IPS DF 6.9 (cell line): Measurements from ENCODE around the gene STK26.
"Not testable (repeated sequence)": the region's sequence is repeated elsewhere in the genome, so short reads cannot be mapped to it uniquely, and the experiment has no call there.

Experiments used
- DNase-seq: peaks from one replicate; pipeline ENCODE4 v3.0.0-alpha.2; 2013; ENCODE audit warnings: low read depth, low spot score
- H3K27ac ChIP-seq: one replicate; pipeline ENCODE4 v1.5.1; 2013; ENCODE audit warnings: low read length, control low read depth
- H3K27me3 ChIP-seq: 2 replicates; pipeline ENCODE4 v1.6.1; 2013; ENCODE audit warnings: mild to moderate bottlenecking, low read length; ENCODE audit not compliant: control insufficient read depth, insufficient read depth
- H3K36me3 ChIP-seq: 2 replicates; pipeline ENCODE4 v1.6.1; 2013; ENCODE audit warnings: low read length; ENCODE audit not compliant: control insufficient read depth, insufficient read depth
- H3K4me1 ChIP-seq: 2 replicates; pipeline ENCODE4 v1.6.1; 2013; ENCODE audit warnings: low read length; ENCODE audit not compliant: control insufficient read depth, insufficient read depth
- H3K4me3 ChIP-seq: 2 replicates; pipeline ENCODE4 v1.5.1; 2013; ENCODE audit warnings: mild to moderate bottlenecking, low read length
- H3K9me3 ChIP-seq: 2 replicates; pipeline ENCODE4 v1.6.1; 2013; ENCODE audit warnings: low read length, inconsistent platforms; ENCODE audit not compliant: control insufficient read depth, insufficient read depth
- WGBS: extraction: QIAGEN DNeasy Blood & Tissue Kit; methylation state at CpG from one replicate; pipeline ENCODE4 v1.1.7; 2013; ENCODE audit warnings: mixed read lengths, missing lambda C conversion rate; ENCODE audit not compliant: insufficient read length, insufficient coverage; 5-methylcytosine and 5-hydroxymethylcytosine counted together

The STK26 gene

GRCh38 chrX:132093239-132093860, 70.2 kb downstream of the STK26 start:
- no peaks in the 10 kb centered on the region for H3K4me1 ChIP-seq
- H3K4me3 ChIP-seq: no peak overlapping the region
- H3K27ac ChIP-seq: no peak overlapping the region
- H3K9me3 ChIP-seq: no peaks in the 10 kb centered on the region
- no peak for DNase-seq
- H3K36me3 ChIP-seq: no peaks in the 10 kb centered on the region
- WGBS: no CpG with 5 or more reads among the region's 4 CpGs
- H3K27me3 ChIP-seq: no peaks in the 10 kb centered on the region

GRCh38 chrX:132094164-132094563, 71.1 kb downstream of the STK26 start:
- WGBS: no CpG with 5 or more reads among the region's 2 CpGs
- Histone ChIP-seq H3K4me1 (no peaks in the 10 kb centered on the region), H3K9me3 (no peaks in the 10 kb centered on the region), H3K36me3 (no peaks in the 10 kb centered on the region), H3K4me3 (no peak overlapping the region), H3K27me3 (no peaks in the 10 kb centered on the region), H3K27ac (no peak overlapping the region)
- DNase-seq: no peak

GRCh38 chrX:132098704-132099103, 75.6 kb downstream of the STK26 start:
- DNase-seq, H3K9me3 ChIP-seq, H3K4me3 ChIP-seq, H3K4me1 ChIP-seq, H3K27me3 ChIP-seq, H3K27ac ChIP-seq, H3K36me3 ChIP-seq: not testable (repeated sequence)
- WGBS: no CpG with 5 or more reads among the region's 4 CpGs

- DNase-seq: no peak
- no CpG with 5 or more reads among the region's 4 CpGs for WGBS
- Histone ChIP-seq H3K27me3 (no peaks in the 10 kb centered on the region), H3K4me1 (no peaks in the 10 kb centered on the region), H3K4me3 (no peak overlapping the region), H3K36me3 (no peaks in the 10 kb centered on the region), H3K9me3 (no peaks in the 10 kb centered on the region), H3K27ac (no peak overlapping the region)
These were observed 78.1 kb downstream of the STK26 start for GRCh38 chrX:132101206-132101605.

- H3K27ac ChIP-seq: no peak overlapping the region
- no peaks in the 10 kb centered on the region for H3K9me3 ChIP-seq
- H3K36me3 ChIP-seq: no peaks in the 10 kb centered on the region
- no peaks in the 10 kb centered on the region for H3K27me3 ChIP-seq
- H3K4me3 ChIP-seq: no peak overlapping the region
- no peaks in the 10 kb centered on the region for H3K4me1 ChIP-seq
- DNase-seq: no peak
- no CpG with 5 or more reads among the region's 9 CpGs for WGBS
These were observed 78.7 kb downstream of the STK26 start for GRCh38 chrX:132101799-132102198.

GRCh38 chrX:132107291-132107690, 84.2 kb downstream of the STK26 start:
- H3K4me3 ChIP-seq: no peak overlapping the region
- no peak overlapping the region for H3K27ac ChIP-seq
- H3K27me3 ChIP-seq: no peaks in the 10 kb centered on the region
- H3K4me1 ChIP-seq: no peaks in the 10 kb centered on the region
- no peaks in the 10 kb centered on the region for H3K36me3 ChIP-seq
- H3K9me3 ChIP-seq: no peaks in the 10 kb centered on the region
- DNase-seq: no peak

- Histone ChIP-seq H3K4me3 (no peak overlapping the region), H3K36me3 (no peaks in the 10 kb centered on the region), H3K27ac (no peak overlapping the region), H3K9me3 (no peaks in the 10 kb centered on the region), H3K27me3 (no peaks in the 10 kb centered on the region), H3K4me1 (no peaks in the 10 kb centered on the region)
- no peak for DNase-seq
These were observed 91.5 kb downstream of the STK26 start for GRCh38 chrX:132114607-132115006.

- WGBS: no CpG with 5 or more reads among the region's 5 CpGs
- Histone ChIP-seq H3K4me1 (no peaks in the 10 kb centered on the region), H3K4me3 (no peak overlapping the region), H3K9me3 (no peaks in the 10 kb centered on the region), H3K36me3 (no peaks in the 10 kb centered on the region), H3K27ac (no peak overlapping the region), H3K27me3 (no peaks in the 10 kb centered on the region)
- DNase-seq: no peak
These were observed 92.7 kb downstream of the STK26 start for GRCh38 chrX:132115792-132116191.

GRCh38 chrX:132118358-132118757, 95.3 kb downstream of the STK26 start:
- Histone ChIP-seq H3K36me3 (no peaks in the 10 kb centered on the region), H3K9me3 (no peaks in the 10 kb centered on the region), H3K27ac (no peak overlapping the region), H3K27me3 (no peaks in the 10 kb centered on the region), H3K4me3 (no peak overlapping the region), H3K4me1 (no peaks in the 10 kb centered on the region)
- WGBS: no CpG with 5 or more reads among the region's 4 CpGs
- DNase-seq: no peak

- Histone ChIP-seq H3K4me3 (no peak overlapping the region), H3K36me3 (no peaks in the 10 kb centered on the region), H3K9me3 (no peaks in the 10 kb centered on the region), H3K27ac (no peak overlapping the region), H3K27me3 (no peaks in the 10 kb centered on the region), H3K4me1 (no peaks in the 10 kb centered on the region)
- DNase-seq: no peak
- WGBS: no CpG with 5 or more reads among the region's 3 CpGs
These were observed 96.2 kb downstream of the STK26 start for GRCh38 chrX:132119283-132119682.

GRCh38 chrX:132119821-132120515, 96.9 kb downstream of the STK26 start:
- no CpG with 5 or more reads among the region's 12 CpGs for WGBS
- no peak overlapping the region for H3K4me3 ChIP-seq
- no peak for DNase-seq
- H3K27me3 ChIP-seq: no peaks in the 10 kb centered on the region
- no peaks in the 10 kb centered on the region for H3K36me3 ChIP-seq
- no peak overlapping the region for H3K27ac ChIP-seq
- H3K9me3 ChIP-seq: no peaks in the 10 kb centered on the region
- H3K4me1 ChIP-seq: no peaks in the 10 kb centered on the region
